CD4-positive, alpha-beta T cell treated with Interferon alpha-2 for 1 hour (primary cell): ENCODE results near the gene MPPED2.

Source experiments
- DNase-seq, 2 donors: peaks; one replicate each; pipeline ENCODE4 v3.0.0-alpha.2; 2020 to 2022

Gene MPPED2

DNA sequence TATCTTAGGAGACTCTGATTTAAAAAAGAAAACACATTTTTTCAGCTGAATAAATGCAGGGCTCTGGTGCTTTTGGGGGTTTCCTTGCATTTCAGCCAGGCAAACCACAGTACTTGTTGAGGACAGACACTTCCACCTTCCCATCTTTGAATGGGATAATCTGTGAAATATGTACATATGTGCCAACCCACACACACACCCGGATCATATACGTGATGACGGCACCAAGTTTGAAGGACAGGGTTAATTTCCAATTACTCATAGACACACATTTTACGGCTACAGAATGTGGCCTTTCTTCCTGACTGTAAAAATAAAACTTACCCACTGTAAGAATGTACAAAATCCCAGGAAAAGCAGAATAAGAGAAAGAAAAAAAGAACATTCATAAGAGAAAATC, 104.4 kb downstream of the MPPED2 start:
- no peak for DNase-seq

- no peak for DNase-seq
Observed at GRCh38 chr11:30481330-30481729, 104.8 kb downstream of the MPPED2 start.

DNA sequence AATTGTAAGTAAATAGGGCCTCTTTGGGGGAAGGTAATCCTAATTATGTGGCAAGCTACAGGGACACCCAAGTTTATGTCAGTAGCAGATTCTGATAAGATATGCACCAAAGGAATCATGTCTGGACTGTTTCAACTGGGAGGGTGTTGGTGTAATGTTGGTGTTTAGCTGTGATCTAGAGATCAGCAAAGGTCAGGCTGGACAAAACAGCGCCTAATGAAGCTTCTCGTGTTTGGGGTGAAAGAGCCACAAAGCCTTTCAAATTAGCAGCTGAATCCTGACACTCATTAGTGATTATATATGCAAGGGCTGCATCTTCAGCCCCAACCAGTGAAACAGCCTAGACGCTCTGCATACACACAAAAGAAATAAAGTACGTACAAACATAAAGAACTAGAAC, 106.3 kb downstream of the MPPED2 start:
- no peak for DNase-seq

- DNase-seq, result no peak
Observed at GRCh38 chr11:30478923-30479322, 107.2 kb downstream of the MPPED2 start.

GRCh38 chr11:30477061-30477460, 109.1 kb downstream of the MPPED2 start:
- DNase-seq, result no peak

GRCh38 chr11:30474151-30474954, 111.8 kb downstream of the MPPED2 start:
- no peak for DNase-seq

DNA sequence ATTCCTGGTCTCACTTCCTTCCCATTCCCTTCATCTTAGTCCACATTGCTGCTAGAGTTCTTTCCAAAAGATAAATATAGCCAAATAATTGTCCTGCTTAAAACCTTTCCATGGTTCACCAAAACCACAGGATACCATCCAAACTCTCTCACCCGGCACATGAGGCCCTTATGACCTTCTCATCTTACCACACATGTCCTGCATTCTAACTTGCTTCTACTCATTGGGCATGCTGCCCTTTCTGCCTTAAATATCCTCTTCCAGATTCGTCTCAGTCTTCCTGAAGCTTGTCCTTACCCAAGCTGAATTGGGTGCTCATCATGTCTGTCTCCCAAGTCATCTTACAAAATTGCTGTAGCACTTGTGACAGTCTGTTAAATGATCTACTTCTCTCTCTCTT, 114.9 kb downstream of the MPPED2 start:
- no peak for DNase-seq

DNA sequence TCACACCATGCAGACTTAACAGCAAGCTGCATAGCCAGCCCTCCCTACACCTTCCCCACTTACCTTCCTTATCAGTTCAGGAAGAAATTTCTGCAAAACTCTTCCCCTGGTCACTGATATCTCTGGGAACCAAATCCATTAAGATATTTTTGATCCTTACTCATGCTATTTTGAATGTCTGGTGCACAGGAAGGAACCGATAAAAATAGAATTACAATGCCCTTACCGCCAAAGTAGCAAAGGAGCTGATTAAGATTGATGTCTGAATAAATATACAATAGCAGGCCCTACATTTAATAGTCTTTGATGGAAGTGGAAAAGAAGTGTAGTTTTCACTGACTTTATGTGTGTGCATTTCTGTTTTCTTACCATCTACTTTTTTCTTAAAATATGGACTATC, 117.3 kb downstream of the MPPED2 start:
- no peak for DNase-seq

- DNase-seq, result no peak
Observed at GRCh38 chr11:30467176-30467575, 119.0 kb downstream of the MPPED2 start.

DNA sequence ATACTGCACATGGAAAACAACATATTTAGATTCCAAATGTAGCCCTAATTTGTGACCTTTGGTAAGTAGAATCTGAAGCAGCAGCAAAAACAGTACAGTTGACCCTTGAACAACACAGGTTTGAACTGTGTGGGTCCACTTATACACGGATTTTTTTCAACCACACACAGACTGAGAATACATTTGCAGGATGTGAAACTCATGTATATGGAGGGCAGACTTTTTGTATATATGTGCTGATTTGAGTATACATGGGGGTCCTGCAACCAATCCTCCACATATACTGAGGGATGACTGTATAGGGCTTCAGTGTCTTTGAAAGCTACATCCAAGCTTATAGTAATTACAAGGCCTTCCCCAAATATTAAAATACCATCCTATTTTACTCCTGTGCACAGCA, 120.5 kb downstream of the MPPED2 start:
- no peak for DNase-seq

DNA sequence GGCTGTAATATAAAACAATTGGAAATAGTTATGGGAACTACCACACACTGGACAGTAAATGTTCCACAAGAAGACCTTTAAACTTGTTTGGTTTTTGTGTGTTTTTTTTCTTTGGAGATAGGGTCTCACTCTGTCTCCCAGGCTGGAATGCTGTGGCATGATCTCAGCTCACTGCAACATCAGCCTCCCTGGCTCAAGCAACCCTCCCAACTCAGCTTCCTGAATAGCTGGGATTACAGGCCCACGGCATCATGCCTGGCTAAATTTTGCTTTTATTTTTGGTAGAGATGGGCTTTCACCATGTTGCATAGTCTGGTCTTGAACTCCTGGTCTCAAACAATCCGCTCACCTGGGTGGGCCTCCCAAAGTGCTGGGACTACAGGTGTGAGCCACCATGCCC, 121.0 kb downstream of the MPPED2 start:
- DNase-seq, result no peak

- no peak for DNase-seq
Observed at GRCh38 chr11:30463266-30463665, 122.9 kb downstream of the MPPED2 start.

DNA sequence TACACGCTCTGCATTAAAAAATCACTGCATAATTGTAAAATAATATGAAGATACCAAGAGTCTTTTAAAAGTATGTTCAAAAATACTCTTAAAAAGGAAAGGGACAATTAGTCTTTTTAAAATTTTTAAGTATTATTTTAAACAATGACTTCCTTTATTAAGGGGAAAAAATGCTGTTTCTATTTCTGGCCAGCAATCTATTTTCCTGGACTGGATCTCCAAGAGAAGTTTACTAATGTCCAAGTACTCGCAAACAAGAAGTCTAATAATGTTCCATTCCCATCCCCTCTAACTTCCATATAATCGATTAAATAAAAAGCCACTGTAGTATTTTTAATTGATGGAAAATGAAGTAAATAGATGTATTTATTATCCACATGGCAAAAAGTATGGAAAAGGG, 123.7 kb downstream of the MPPED2 start:
- DNase-seq, result no peak

GRCh38 chr11:30459821-30460220, 126.3 kb downstream of the MPPED2 start:
- no peak for DNase-seq

GRCh38 chr11:30459306-30459705, 126.8 kb downstream of the MPPED2 start:
- DNase-seq, result no peak

DNA sequence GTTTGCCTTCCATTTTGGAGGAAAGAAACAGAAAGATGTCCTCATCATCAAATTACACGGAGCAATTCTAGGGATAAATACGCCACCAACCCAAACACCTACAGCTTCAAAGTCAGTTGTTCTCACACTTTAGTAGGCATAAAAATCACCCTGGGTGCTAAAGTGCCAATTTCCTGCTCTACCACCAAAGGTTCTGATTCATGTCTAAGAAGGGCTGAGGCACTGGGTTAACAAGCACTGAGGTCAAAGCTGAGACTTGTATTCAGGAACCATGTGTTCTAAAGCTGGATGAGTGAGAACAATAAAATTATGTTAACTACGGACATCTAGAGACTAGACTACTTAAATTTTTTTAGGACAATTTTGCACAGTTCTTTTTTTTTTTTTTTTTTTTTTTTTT, 127.6 kb downstream of the MPPED2 start:
- no peak for DNase-seq

DNA sequence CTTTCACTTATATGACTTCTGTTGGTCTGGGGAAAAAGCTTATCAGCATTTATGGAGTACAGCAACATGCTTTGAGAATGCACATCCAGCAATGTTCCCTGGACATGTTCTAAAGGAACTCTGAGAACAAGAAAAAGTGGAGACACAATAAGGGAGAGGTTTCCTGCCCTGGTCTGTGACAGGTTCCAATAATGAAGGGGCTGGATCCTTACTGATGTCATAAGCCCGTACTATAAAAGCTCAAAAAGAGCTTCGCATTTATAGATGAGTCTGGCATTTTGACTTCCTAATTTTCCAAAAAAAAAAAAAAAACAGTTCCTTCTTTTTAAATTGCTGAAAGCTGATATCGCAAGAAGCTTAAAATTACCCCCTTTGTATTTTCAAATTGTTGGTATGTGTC, 129.1 kb downstream of the MPPED2 start:
- no peak for DNase-seq

- no peak for DNase-seq
Observed at GRCh38 chr11:30455025-30455424, 131.1 kb downstream of the MPPED2 start.

DNA sequence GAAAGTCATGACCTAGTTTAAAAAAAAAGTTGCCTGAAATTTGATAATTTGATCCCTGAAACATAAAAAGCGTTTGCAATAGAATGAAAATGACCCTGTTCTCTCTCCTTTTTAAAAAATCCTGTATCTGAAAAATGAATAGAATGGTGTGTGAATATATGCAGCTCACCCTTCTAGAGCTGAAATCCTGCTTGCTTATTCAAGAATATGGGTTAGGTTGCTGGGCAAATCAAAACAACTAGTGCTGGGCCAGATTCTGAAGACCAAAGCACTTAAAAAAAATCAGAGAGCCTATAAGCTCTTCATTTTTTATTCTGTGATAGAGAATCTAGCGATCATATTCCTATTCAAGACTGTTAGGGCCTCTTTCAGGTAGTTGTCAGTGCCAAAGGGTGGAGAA, 131.6 kb downstream of the MPPED2 start:
- DNase-seq, result no peak

DNA sequence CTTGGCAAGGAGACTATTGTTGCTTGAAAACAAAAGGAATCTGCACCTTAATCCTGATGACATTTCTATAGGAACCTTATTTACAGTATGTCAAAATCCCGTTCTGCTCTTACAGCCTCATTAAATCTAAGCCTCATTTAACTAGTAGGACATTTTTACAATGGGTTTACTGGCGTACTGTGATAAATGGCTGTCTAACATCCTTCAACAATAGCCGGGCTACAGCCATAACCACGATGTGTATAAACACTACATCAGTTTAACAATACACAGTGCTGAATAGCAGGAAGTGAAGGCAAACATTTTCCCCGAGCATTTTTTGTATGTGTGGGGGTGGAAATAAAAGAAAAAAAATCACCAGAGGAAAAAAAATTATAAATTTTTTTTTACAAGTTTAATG, 132.0 kb downstream of the MPPED2 start:
- no peak for DNase-seq

- DNase-seq, result no peak
Observed at GRCh38 chr11:30453705-30454104, 132.4 kb downstream of the MPPED2 start.

GRCh38 chr11:30452842-30453241, 133.3 kb downstream of the MPPED2 start:
- no peak for DNase-seq

DNA sequence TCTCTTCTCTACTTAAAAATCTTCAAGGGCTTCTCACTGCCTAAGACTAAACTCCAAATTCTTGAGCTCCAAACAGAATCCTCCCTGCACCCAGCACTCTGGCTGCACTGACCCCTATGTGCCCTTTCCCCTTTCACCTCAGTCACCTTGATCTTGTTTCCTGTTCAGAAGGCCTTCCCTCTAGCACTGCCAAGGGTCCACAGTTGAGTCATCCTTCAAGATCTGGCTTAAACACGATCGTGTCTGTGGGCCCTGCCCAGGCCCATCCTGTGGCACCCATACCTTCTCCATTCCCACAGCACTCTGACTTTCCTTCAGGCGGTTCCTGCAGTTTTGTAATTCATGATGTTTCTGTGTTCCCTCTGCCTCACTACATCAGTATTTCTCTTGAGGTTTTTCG, 134.0 kb downstream of the MPPED2 start:
- no peak for DNase-seq

DNA sequence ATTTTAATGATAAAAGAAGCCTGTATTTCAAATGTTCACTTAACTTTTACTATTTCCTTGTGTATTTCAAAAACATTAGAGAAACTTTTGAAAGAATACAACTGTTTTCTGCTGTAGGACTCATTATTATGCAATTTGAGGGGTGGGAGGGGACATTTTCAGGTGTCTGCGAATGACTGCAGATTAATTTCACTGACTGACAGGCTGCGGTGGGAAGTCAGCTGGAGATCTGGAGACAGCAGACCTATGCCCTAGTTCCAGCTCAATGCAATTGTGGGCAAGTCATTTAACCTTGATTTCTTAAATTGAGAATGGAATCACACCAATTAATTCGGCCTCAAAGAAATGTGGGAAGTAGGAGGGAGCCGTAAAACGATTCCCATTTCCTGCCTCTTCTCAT, 134.5 kb downstream of the MPPED2 start:
- DNase-seq, result no peak

GRCh38 chr11:30451167-30451566, 135.0 kb downstream of the MPPED2 start:
- no peak for DNase-seq
